Vagina (tissue), 2 donors: Measurements from ENCODE around the gene ELP5. TPM values are rescaled to one million over a fixed set of nuclear protein-coding genes. Genes with fewer than 3 reads are reported as not detected.

Experiments used
- DNase-seq, 2 donors: peaks; one replicate each; pipeline ENCODE4 v3.0.0-alpha.2; 2017; ENCODE audit errors: extremely low spot score in 2 of 2
- H3K27ac ChIP-seq: fragments of 200-600 bp; sonication (generic); one replicate; pipeline ENCODE4 v1.5.1; 2019
- H3K27me3 ChIP-seq: fragments of 200-600 bp; sonication (generic); one replicate; pipeline ENCODE4 v1.5.1; 2019
- H3K36me3 ChIP-seq, 2 donors: fragments of 200-600 bp; sonication (generic); one replicate each; pipeline ENCODE4 v1.5.1; 2017 to 2019
- H3K4me1 ChIP-seq: fragments of 200-600 bp; sonication (generic); one replicate; pipeline ENCODE4 v1.5.1; 2019
- H3K4me3 ChIP-seq, 2 donors: fragments of 200-600 bp; sonication (generic); 1 replicate in 1 of 2; 2 replicates in 1 of 2; pipeline ENCODE4 v1.5.1; 2016 to 2019
- H3K9me3 ChIP-seq: fragments of 200-600 bp; sonication (generic); one replicate; pipeline ENCODE4 v1.5.1; 2019
- POLR2A ChIP-seq, 2 donors: fragments of 450-650 bp; IDR thresholded peaks; one replicate each; pipeline ENCODE4 v1.6.1; 2017; ENCODE audit warnings: antibody characterized with exemption in 2 of 2, mild to moderate bottlenecking in 2 of 2, moderate library complexity in 2 of 2
- POLR2AphosphoS5 ChIP-seq, 2 donors: sonication (generic); formaldehyde crosslinking; IDR thresholded peaks; one replicate each; pipeline ENCODE4 v1.9.0; 2017; ENCODE audit warnings: antibody characterized with exemption in 2 of 2, mild to moderate bottlenecking in 2 of 2, low read depth in 1 of 2; ENCODE audit not compliant: insufficient read depth in 1 of 2
- intact Hi-C: fragments of 100-400 bp; cut with DNase I; formaldehyde crosslinking; loops from one replicate; pipeline ENCODE4 v1.15.1; 2023
- total RNA-seq: library from RNA; depleted of rRNA; stranded (reverse); fragments of >200 nt; gene quantifications from one replicate; pipeline ENCODE4 v1.2.3, GENCODE V29; 2016
- TF ChIP-seq, protein P1 (sequence below), 3 experiments: fragments of 450-650 bp in 2 of 3; fragments of 200-600 bp in 1 of 3; sonication (generic) in 1 of 3; IDR thresholded peaks; one replicate each; pipeline ENCODE4 v1.5.1; 2017 to 2019; ENCODE audit warnings: antibody characterized with exemption in 3 of 3, mild to moderate bottlenecking in 2 of 3, moderate library complexity in 2 of 3

Gene ELP5
- total RNA-seq, 1 donor from 2014 or later: 30.9 TPM

DNA sequence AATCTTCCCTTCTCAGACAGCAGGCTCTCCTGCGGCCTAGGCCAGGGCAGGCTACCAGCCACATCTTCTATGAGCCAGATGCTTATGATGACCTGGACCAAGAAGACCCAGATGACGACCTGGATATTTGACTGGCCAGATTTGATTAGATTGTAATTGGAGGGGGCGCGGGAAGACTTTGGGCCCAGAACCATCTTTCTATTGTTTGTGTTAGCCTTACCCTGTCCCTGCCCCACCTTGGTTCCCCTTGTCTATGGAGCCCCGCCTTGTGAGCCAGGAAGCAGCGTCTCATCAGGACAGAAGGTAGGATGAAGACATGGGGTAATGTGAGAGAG, 7.5 kb downstream of the ELP5 start:
- DNase-seq: no peak
- Histone ChIP-seq H3K9me3 (no peaks in the 10 kb centered on the region), H3K36me3 (peaks cover 0 to 15% of the 10 kb centered on the region in 2 donors), H3K4me3 (no peak overlapping the region), H3K27ac (no peak overlapping the region), H3K4me1 (peaks cover 36% of the 10 kb centered on the region), H3K27me3 (peaks cover 11% of the 10 kb centered on the region)
- intact Hi-C loops: loop anchor here (10.0 kb wide), 1 partner anchor 305 kb away; the partner anchor contains the start of gene SENP3
- TF ChIP-seq, protein P1, sequence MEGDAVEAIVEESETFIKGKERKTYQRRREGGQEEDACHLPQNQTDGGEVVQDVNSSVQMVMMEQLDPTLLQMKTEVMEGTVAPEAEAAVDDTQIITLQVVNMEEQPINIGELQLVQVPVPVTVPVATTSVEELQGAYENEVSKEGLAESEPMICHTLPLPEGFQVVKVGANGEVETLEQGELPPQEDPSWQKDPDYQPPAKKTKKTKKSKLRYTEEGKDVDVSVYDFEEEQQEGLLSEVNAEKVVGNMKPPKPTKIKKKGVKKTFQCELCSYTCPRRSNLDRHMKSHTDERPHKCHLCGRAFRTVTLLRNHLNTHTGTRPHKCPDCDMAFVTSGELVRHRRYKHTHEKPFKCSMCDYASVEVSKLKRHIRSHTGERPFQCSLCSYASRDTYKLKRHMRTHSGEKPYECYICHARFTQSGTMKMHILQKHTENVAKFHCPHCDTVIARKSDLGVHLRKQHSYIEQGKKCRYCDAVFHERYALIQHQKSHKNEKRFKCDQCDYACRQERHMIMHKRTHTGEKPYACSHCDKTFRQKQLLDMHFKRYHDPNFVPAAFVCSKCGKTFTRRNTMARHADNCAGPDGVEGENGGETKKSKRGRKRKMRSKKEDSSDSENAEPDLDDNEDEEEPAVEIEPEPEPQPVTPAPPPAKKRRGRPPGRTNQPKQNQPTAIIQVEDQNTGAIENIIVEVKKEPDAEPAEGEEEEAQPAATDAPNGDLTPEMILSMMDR (IDR thresholded peaks at IDR 0.05): no peak
- no peak for TF ChIP-seq POLR2A (IDR thresholded peaks at IDR 0.05)
- TF ChIP-seq POLR2AphosphoS5 (IDR thresholded peaks at IDR 0.05; ENCODE audit: insufficient read depth in 1 of 2, low read depth in 1 of 2): no peak

DNA sequence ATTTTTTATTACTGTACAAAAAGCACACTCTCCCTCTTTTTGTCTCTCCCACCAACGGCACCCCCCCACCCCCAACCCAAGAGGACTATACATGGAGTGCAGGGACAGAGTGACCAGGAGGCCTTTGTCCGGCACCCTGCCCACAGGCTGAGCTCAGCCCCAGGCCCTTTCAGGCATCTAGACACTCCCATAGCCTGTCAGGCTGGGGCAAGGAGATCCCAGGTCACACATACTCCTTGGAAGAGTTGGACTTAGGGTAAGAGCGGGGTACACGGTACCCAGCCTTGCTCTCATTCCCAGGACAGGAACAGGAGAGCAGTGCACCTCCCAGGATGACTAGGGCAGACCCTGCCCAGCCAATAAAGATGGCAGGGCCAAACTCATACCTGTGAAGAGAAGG, 8.1 kb downstream of the ELP5 start:
- intact Hi-C loops: loop anchor here (5.0 kb wide), 1 partner anchor 527 kb away; no protein-coding TSS in a partner anchor
- Histone ChIP-seq H3K27ac (no peak overlapping the region), H3K27me3 (peaks cover 11% of the 10 kb centered on the region), H3K9me3 (no peaks in the 10 kb centered on the region), H3K4me3 (peak overlapping the region in 1 of 2 donors; percentile 44), H3K4me1 (peaks cover 36% of the 10 kb centered on the region), H3K36me3 (peaks cover 0 to 12% of the 10 kb centered on the region in 2 donors)
- no peak for TF ChIP-seq POLR2AphosphoS5 (IDR thresholded peaks at IDR 0.05; ENCODE audit: insufficient read depth in 1 of 2, low read depth in 1 of 2)
- TF ChIP-seq POLR2A (IDR thresholded peaks at IDR 0.05): no peak
- TF ChIP-seq, protein P1 (IDR thresholded peaks at IDR 0.05): no peak
- DNase-seq: no peak

DNA sequence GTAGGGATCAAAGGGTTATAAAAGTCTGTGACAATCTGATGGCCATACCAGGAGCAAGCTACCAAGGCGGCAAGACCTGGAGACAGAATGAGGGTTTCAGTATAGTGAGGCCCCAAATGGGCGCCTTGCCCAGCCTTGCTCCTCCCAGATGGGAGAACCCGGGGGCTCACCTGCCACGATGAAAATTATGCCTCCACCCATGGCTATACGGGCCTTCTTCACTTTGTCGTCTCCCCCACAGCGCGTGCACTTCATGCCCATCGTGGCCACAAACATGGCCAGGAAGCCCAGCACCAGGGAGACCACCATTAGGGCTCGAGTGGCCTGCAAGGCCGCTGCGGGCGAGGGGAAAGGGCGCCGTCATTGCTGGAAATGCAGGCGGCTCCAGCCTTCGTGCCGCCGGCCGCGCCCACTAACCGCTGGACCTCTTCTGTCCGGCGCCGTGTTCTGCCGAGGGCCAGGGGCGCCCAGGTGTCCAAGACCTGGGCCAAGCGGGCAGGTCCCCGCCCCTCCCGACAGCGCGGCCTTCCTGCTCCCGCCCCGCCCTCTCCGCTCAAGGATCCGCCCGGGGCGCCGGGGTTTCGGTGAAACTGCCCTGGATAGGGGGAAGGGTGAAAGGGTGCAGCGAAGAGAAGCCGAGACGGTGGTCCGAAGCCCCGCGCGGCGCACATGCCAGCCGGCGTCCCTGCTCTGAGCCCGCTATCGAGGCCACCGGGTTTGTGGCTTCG, 8.8 kb downstream of the ELP5 start:
- DNase-seq: no peak
- peak overlapping the region; percentile 47 for H3K27ac ChIP-seq
- peaks cover 11% of the 10 kb centered on the region for H3K27me3 ChIP-seq
- peak overlapping the region; percentile 44 to 58 for H3K4me3 ChIP-seq
- no peaks in the 10 kb centered on the region for H3K9me3 ChIP-seq
- TF ChIP-seq, protein P1 (IDR thresholded peaks at IDR 0.05): no peak
- TF ChIP-seq POLR2A (IDR thresholded peaks at IDR 0.05) (no peak), POLR2AphosphoS5 (IDR thresholded peaks at IDR 0.05; ENCODE audit: insufficient read depth in 1 of 2, low read depth in 1 of 2) (peak in 1 of 2 donors; percentile 35)
- H3K4me1 ChIP-seq: peaks cover 36% of the 10 kb centered on the region
- peaks cover 0 to 6% of the 10 kb centered on the region in 2 donors for H3K36me3 ChIP-seq
- intact Hi-C loops: loop anchor here (5.0 kb wide), 1 partner anchor 526 kb away; no protein-coding TSS in a partner anchor

DNA sequence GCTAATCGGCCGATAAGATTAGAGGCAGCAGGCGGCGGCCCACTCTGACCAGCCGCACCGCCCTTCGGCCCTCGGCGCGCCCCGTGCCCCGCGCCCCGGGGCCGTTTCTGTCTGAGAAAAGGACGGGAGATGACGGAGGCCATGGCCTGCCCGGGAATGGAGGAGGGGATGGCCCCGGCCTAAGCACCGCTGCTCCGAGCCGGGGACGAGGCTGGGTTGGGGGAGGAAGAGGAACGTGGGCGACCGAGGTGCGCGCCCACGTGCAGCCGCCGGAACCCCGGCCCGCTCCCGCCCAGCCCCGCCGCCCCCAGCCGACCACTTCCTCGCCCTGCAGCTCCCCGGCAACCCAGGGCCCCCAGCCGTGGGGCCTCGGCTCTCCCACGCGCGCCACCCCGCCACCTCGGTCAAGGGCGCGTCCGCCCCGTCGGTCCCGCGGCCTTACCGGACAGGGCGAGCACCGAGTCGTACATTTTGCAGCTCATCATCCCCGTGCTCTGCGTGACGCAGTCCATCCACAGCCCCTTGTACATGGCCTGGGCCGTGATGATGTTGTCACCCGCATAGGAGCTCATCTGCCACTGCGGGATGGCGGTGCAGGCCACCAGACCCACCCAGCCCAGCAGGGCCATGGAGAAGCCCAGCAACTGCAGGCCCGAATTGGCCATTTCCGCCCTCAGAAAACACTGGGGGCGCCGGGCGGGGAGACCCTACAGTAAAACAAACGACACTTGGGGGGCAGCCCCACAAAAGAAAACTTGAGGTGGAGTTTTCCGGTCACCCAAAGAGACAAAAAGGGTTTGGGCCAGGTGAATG, 9.6 kb downstream of the ELP5 start:
- TF ChIP-seq POLR2AphosphoS5 (IDR thresholded peaks at IDR 0.05; ENCODE audit: insufficient read depth in 1 of 2, low read depth in 1 of 2) (no peak), POLR2A (IDR thresholded peaks at IDR 0.05) (no peak)
- peak overlapping the region; percentile 47 for H3K27ac ChIP-seq

DNA sequence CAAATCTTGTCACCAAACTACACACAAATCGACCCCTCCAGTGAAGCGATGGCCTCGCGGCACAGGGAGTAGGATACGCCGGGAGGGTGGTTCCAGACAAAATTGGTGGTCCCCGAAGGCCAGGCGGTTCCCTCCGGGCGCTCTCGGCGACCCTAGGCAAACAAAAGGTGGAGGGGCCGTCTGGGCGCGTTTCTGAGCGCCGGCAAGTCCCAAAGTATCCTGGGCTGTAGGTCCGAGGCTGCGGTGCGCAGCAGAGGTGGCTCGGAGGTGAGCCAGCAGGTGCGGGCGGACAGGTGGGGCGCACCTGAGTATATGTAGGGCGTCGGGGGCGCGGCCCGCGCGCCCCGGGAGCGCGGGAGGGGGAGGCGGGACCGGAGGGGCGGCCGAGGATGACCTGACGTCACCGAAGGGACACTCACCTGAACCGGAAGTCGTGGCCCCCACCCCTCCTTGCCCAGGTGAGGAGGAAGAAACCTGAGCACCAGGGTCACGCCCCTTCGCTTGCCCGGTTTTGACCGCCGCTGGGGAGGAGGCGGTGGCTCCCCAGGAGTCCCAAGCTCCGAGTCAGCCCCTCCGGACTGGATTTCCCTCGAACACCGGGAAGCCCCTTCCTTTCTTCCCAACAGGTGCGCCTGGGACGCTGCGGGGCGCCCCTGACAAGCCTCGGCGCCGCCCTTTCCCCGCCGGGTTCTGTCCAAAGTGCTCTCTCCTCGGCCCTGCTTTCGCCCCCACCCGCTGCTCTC, 10.3 kb downstream of the ELP5 start, which contains the start of gene CLDN7:
TSS of gene CLDN7 (minus strand) at position 287 of the 743 bp plus-strand sequence. CDS start 435 bp downstream, outside the sequence.
- Histone ChIP-seq H3K27me3 (peaks cover 11% of the 10 kb centered on the region), H3K36me3 (no peaks in the 10 kb centered on the region), H3K4me1 (peaks cover 36% of the 10 kb centered on the region), H3K9me3 (no peaks in the 10 kb centered on the region), H3K4me3 (peak within 1 kb of the TSS; percentile 44 to 58), H3K27ac (peak within 1 kb of the TSS; percentile 60)
- no peak for DNase-seq
- intact Hi-C loops: loop anchor here (5.0 kb wide), 1 partner anchor 525 kb away; no protein-coding TSS in a partner anchor
- no peak for TF ChIP-seq POLR2A (IDR thresholded peaks at IDR 0.05)
- TF ChIP-seq POLR2AphosphoS5 (IDR thresholded peaks at IDR 0.05; ENCODE audit: insufficient read depth in 1 of 2, low read depth in 1 of 2): no peak
- TF ChIP-seq, protein P1 (IDR thresholded peaks at IDR 0.05): no peak

More for the DNA sequence above, 9.6 kb downstream of the ELP5 start:
- Histone ChIP-seq H3K36me3 (no peaks in the 10 kb centered on the region), H3K4me3 (peak overlapping the region; percentile 44 to 58), H3K9me3 (no peaks in the 10 kb centered on the region), H3K27me3 (peaks cover 11% of the 10 kb centered on the region), H3K4me1 (peaks cover 36% of the 10 kb centered on the region)
- intact Hi-C loops: loop anchor here (5.0 kb wide), 1 partner anchor 526 kb away; no protein-coding TSS in a partner anchor
- no peak for DNase-seq
